ENCODE data around the gene PCBP3.
"Not testable (repeated sequence)": the region's sequence is repeated elsewhere in the genome, so short reads cannot be mapped to it uniquely, and the experiment has no call there.

The PCBP3 gene

GRCh38 chr21:45940091-45940490 is 296.6 kb downstream of the PCBP3 start:
- DNase-seq, result no peak

- DNase-seq, result no peak
These were observed 297.3 kb downstream of the PCBP3 start for GRCh38 chr21:45940621-45941337.

GRCh38 chr21:45941338-45941710 is 297.8 kb downstream of the PCBP3 start:
- no peak for DNase-seq

GRCh38 chr21:45941717-45942546 is 298.4 kb downstream of the PCBP3 start:
- DNase-seq, result no peak

- no peak for DNase-seq
These were observed 299.5 kb downstream of the PCBP3 start for GRCh38 chr21:45942755-45943629.

GRCh38 chr21:45943630-45944540 is 300.4 kb downstream of the PCBP3 start:
- no peak for DNase-seq

GRCh38 chr21:45944601-45945000 is 301.1 kb downstream of the PCBP3 start:
- DNase-seq, result no peak

- DNase-seq, result no peak
These were observed 301.7 kb downstream of the PCBP3 start for GRCh38 chr21:45945066-45945867.

- no peak for DNase-seq
These were observed 302.3 kb downstream of the PCBP3 start for GRCh38 chr21:45945868-45946210.

- no peak for DNase-seq
These were observed 303.8 kb downstream of the PCBP3 start for GRCh38 chr21:45947296-45947695.

GRCh38 chr21:45947716-45948255 is 304.3 kb downstream of the PCBP3 start:
- no peak for DNase-seq

- DNase-seq, result no peak
These were observed 305.1 kb downstream of the PCBP3 start for GRCh38 chr21:45948576-45949141.

- no peak for DNase-seq
These were observed 306.6 kb downstream of the PCBP3 start for GRCh38 chr21:45949928-45950739.

GRCh38 chr21:45950740-45951515 is 307.4 kb downstream of the PCBP3 start:
- DNase-seq, result no peak

- DNase-seq, result no peak
These were observed 308.2 kb downstream of the PCBP3 start for GRCh38 chr21:45951676-45952075.

GRCh38 chr21:45952527-45952926 is 309.0 kb downstream of the PCBP3 start:
- DNase-seq, result not testable (repeated sequence)

- DNase-seq, result no peak
These were observed 309.4 kb downstream of the PCBP3 start for GRCh38 chr21:45952974-45953373.

GRCh38 chr21:45954261-45954660 is 310.7 kb downstream of the PCBP3 start:
- no peak for DNase-seq

- no peak for DNase-seq
These were observed 311.4 kb downstream of the PCBP3 start for GRCh38 chr21:45954921-45955320.
